ENCODE results near the gene NFKBIB.

DNA sequence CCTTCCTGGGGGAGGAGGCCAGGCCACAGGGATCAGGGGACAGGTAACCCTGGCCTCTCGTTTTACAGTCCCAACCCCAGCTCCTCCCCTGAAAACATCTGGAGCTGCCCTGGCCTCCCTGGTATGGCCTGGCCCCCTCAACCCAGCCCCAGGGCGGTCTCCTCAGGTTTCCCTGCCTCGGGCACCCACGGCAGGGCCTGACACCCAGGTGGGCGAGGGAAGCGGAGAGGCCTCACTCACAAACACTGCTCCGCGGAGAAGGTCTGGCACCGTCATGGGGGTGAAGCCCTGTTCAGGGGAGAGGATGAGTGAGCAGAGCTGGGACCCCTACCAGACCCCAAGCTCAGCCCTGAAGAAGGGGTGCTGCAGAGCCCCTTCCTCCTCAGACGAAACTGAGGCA, 18.8 kb downstream of the NFKBIB start:
- TF ChIP-seq, protein P1, sequence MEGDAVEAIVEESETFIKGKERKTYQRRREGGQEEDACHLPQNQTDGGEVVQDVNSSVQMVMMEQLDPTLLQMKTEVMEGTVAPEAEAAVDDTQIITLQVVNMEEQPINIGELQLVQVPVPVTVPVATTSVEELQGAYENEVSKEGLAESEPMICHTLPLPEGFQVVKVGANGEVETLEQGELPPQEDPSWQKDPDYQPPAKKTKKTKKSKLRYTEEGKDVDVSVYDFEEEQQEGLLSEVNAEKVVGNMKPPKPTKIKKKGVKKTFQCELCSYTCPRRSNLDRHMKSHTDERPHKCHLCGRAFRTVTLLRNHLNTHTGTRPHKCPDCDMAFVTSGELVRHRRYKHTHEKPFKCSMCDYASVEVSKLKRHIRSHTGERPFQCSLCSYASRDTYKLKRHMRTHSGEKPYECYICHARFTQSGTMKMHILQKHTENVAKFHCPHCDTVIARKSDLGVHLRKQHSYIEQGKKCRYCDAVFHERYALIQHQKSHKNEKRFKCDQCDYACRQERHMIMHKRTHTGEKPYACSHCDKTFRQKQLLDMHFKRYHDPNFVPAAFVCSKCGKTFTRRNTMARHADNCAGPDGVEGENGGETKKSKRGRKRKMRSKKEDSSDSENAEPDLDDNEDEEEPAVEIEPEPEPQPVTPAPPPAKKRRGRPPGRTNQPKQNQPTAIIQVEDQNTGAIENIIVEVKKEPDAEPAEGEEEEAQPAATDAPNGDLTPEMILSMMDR (IDR thresholded peaks at IDR 0.05): no peak
- no peak for TF ChIP-seq POLR2A (IDR thresholded peaks at IDR 0.05)

Measured in right lobe of liver (tissue), 4 donors.